Muscle layer of duodenum (tissue), 2 donors: ENCODE measurements around the gene LRTM1.

Source experiments
- H3K27ac ChIP-seq: one replicate; pipeline ENCODE4 v1.7.0; 2013; ENCODE audit warnings: mild to moderate bottlenecking, low read length
- H3K27me3 ChIP-seq: one replicate; pipeline ENCODE4 v1.7.0; 2013; ENCODE audit warnings: low read depth, mild to moderate bottlenecking, control low read depth, low read length
- H3K36me3 ChIP-seq, 2 donors: one replicate each; pipeline ENCODE4 v1.7.0; 2013; ENCODE audit warnings: low read length in 2 of 2, control low read depth in 1 of 2, mild to moderate bottlenecking in 1 of 2; ENCODE audit not compliant: insufficient read depth in 2 of 2, control insufficient read depth in 1 of 2
- H3K4me1 ChIP-seq, 2 donors: one replicate each; pipeline ENCODE4 v1.7.0; 2013; ENCODE audit warnings: low read length in 2 of 2, mild to moderate bottlenecking in 2 of 2, control low read depth in 1 of 2, moderate library complexity in 1 of 2; ENCODE audit not compliant: insufficient read depth in 2 of 2, control insufficient read depth in 1 of 2
- H3K4me3 ChIP-seq, 2 donors: one replicate each; pipeline ENCODE4 v1.7.0; 2013; ENCODE audit warnings: low read length in 2 of 2, low read depth in 1 of 2, mild to moderate bottlenecking in 1 of 2
- H3K9me3 ChIP-seq, 2 donors: one replicate each; pipeline ENCODE4 v1.7.0; 2013; ENCODE audit warnings: low read length in 2 of 2, control low read depth in 1 of 2, mild to moderate bottlenecking in 1 of 2; ENCODE audit not compliant: control insufficient read depth in 1 of 2
- donor health status: healthy.

LRTM1 gene

DNA sequence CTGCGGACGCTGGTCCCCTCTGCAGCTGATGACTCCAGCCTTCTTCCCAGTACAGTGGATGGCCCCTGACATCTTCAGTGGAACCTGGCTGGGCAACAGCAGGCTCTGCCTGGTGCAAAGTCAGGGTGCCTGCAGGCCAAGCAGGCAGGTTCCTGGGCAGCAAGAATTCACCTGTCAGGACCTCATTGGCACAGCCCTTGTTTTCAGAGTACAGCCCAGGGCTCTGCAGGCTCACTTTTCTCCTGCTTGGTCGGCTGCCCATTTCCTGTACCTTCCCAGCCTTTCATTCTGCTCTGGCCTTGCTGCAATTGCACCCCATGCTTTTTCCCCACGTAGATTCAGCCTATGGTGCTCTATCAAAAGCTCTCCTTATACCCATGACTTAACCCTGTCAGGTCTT is 56.0 kb downstream of the LRTM1 start:
- Histone ChIP-seq H3K4me1 (no peaks in the 10 kb centered on the region), H3K36me3 (no peaks in the 10 kb centered on the region), H3K9me3 (no peaks in the 10 kb centered on the region), H3K27me3 (no peaks in the 10 kb centered on the region), H3K4me3 (no peak overlapping the region), H3K27ac (no peak overlapping the region)

DNA sequence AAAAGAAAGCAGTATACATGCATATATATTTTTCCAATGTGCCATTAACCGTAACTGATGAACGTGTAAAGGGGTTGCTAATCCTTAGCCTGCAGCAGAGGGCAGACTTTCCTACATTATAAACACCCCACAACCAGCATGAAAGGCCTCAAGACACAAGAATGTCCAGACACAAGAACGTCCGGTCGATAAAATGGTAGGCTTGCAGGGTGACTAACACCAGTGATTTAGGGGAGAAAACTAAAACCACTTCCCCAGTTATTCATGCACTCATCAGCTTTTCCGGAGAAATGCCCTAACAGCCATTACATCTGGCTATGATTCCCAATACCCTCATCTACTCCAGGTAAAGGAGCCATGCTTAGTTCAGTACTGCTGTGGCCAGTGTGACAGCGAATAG is 57.4 kb downstream of the LRTM1 start:
- Histone ChIP-seq H3K27ac (no peak overlapping the region), H3K27me3 (no peaks in the 10 kb centered on the region)

More for the DNA sequence above, 57.4 kb downstream of the LRTM1 start:
- Histone ChIP-seq H3K36me3 (no peaks in the 10 kb centered on the region), H3K9me3 (no peaks in the 10 kb centered on the region), H3K4me1 (no peaks in the 10 kb centered on the region), H3K4me3 (no peak overlapping the region)
